GM18517 (cell line): ENCODE data around the gene KLF3.

Source experiments
- ATAC-seq: cut with Tn5 transposase; IDR thresholded peaks from one replicate; pipeline ENCODE4 v1.9.1; 2021; ENCODE audit warnings: mild to moderate bottlenecking, moderate library complexity; ENCODE audit not compliant: unreplicated experiment

Gene KLF3

GRCh38 chr4:38735870-38736269 is 71.9 kb downstream of the KLF3 start:
- ATAC-seq: no peak

GRCh38 chr4:38738940-38739803 is 75.2 kb downstream of the KLF3 start:
- ATAC-seq: no peak

- ATAC-seq: no peak
These were observed 76.3 kb downstream of the KLF3 start for GRCh38 chr4:38740303-38740702.

- no peak for ATAC-seq
These were observed 79.9 kb downstream of the KLF3 start for GRCh38 chr4:38743866-38744265.

GRCh38 chr4:38745881-38746280 is 81.9 kb downstream of the KLF3 start:
- ATAC-seq: no peak

- ATAC-seq: no peak
These were observed 83.6 kb downstream of the KLF3 start for GRCh38 chr4:38747629-38748028.

GRCh38 chr4:38749336-38749735 is 85.3 kb downstream of the KLF3 start:
- no peak for ATAC-seq
